Hematopoietic multipotent progenitor cell treated with erythropoietin and hydrocortisone succinate and interleukin-3 and kit ligand, for 6 days (in vitro differentiated cells): Measurements from ENCODE around the gene GRM1.

ENCODE experiments used
- DNase-seq: peaks from one replicate; pipeline ENCODE4 v3.0.0-alpha.2; 2015

The GRM1 gene

DNA sequence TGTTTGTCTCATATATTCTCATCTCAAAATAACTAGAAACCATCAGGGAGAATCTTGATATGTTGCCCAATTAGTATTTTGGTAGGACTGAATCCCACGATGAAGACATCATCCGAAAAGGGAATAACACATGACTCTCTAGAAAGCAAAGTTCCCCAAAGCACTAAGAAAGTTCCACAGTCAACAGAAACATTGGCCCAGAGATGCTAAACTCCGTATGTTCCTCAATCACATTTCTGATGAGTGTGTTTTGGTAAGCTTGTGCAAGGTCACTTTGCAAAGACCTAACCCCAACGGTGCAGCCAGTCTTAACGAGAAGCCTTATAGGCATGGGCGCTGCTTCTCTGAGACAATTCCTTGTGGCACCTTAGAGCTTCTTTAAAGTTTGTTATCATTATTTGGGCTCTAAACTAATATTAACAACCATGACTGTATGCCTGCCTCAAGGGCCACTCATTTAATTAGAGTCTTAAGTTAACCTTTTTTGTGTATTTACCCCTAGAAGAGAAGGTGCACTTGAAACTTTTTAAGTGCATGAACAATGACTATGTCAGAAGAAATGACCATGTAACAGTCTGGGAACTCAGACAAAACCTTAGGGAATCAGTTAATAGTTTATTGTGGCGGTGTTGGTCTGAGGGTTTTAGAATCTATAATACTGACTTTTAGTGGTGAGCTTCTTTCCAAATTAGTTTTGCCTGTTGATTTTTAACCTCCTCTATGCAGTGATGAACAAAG, 312.8 kb downstream of the GRM1 start:
- DNase-seq, result no peak

DNA sequence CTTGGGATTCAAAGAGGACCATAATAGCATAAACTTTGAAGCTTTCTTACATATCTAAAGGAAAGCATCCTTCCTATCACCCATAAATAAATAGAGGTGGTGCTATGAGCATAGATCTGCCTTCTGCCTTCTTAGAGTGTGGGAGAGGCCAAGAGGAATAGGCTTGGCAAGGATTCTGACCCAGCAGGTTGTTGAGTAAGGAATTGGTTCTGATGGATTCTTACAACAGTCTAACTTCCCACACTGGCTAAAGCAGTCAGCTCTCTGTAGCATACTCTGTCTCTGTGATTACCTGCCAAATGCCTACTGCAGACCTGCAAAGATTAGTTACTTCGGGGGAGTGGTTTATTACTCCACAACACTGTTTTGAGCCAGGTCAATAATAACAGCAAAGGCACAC, 316.7 kb downstream of the GRM1 start:
- DNase-seq, result no peak

DNA sequence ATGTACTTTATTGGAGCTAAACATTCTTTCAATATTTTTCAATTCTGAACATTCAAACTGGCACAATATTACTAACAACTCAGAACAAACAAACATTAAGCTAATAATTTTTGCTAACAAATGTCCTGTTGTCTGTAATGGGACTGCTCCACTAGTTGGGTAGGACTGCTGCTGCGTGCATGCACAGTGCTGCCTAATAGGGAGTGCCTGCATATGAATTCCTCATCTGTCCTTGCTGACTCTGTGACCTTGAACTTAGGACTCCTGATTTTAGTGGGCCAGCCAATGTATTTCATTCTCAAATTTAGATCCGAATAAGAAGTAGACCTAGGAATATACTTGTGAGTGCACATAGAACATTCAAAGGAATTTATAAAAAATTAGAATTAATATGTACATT, 318.2 kb downstream of the GRM1 start:
- DNase-seq, result no peak

DNA sequence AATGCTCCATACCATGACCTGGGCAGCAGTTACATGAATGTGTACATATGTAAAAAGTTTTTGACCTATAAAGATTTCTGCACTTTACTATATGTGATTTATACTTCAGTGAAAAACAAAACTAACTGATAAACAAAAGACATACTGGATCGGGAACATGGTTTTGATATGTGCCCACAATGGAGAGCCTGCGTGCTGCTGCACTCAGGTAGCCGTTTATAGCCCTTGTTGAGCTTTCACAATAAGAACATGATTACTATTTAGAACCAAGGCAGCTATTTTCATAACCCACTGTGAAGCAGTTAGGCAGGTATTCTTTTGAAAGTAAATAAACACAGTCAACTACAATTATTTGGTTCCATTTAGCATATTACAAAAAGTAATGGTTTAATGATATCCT, 318.8 kb downstream of the GRM1 start:
- DNase-seq, result no peak

DNA sequence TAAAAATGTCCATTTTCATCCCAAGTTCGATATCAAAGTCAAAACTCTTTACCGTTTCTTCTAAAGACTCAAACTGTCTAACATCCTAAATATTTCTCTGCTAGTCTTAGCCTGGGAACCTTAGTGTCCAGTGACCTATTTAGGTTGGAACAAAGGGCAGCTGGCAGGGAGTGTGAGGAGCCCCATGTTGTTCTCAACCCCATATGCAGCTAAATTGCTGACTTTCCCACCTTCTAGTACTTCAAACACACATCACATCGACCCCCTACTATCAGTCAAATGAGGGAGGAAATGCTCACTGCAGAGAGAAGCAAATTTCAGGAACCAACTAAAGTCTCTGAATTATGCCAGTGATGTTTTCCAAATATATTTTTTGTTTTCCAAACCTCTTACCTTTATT, 322.2 kb downstream of the GRM1 start:
- DNase-seq, result no peak

DNA sequence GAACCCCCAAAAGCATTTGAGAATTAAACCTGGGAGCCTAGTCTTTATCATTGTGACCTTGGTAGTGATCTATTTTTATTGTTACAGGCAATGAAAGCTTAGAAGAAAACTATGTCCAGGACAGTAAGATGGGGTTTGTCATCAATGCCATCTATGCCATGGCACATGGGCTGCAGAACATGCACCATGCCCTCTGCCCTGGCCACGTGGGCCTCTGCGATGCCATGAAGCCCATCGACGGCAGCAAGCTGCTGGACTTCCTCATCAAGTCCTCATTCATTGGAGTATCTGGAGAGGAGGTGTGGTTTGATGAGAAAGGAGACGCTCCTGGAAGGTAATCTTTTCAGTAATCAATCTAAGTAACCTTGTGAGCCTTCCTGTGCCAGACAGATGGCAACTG, 323.3 kb downstream of the GRM1 start:
- DNase-seq, result no peak

DNA sequence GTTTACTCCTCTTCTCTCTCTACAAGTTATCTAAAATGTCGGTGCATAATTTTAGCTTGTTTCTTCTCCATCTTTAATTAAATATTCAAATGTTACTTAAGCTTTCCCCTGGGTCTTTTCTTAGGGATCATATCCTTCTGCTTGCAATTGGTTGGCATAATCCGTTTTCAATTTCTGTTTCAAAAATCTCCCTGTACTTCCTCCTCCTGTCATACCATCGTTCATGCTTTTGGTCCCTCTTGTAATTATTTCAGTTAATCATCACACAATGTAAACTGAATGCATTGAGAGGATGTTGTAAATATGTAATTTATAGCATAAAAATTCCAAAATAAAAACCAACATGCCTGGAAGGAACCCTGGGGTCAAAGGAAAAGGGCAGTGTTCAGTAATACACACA, 325.6 kb downstream of the GRM1 start:
- DNase-seq, result no peak

DNA sequence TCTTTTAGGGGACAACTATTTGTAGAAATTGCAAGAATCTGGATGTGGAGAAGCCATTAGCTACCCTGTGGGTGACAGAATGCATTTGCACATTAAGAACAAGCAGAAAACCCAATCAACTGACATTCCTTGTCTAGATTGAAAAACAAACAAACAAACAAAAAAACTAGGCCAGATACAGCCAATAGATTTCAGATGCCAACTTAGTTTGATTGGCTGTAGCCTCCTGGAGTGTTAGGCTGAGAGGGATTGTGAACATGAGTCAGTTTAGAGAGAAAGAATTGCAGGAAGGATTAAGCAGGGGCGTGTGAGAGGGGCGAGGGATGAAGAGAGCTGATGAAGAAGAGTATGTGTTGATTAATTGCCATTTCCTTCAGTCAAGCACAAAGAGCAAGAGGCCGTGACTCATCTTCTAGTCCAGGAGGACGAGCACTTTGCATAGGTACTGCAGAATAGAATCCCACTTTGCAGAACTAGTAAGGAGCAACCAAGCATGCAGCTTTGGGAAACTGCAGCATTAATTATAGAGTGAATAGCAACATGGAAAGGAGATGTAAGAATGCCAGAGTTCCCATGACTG, 326.7 kb downstream of the GRM1 start:
- no peak for DNase-seq

DNA sequence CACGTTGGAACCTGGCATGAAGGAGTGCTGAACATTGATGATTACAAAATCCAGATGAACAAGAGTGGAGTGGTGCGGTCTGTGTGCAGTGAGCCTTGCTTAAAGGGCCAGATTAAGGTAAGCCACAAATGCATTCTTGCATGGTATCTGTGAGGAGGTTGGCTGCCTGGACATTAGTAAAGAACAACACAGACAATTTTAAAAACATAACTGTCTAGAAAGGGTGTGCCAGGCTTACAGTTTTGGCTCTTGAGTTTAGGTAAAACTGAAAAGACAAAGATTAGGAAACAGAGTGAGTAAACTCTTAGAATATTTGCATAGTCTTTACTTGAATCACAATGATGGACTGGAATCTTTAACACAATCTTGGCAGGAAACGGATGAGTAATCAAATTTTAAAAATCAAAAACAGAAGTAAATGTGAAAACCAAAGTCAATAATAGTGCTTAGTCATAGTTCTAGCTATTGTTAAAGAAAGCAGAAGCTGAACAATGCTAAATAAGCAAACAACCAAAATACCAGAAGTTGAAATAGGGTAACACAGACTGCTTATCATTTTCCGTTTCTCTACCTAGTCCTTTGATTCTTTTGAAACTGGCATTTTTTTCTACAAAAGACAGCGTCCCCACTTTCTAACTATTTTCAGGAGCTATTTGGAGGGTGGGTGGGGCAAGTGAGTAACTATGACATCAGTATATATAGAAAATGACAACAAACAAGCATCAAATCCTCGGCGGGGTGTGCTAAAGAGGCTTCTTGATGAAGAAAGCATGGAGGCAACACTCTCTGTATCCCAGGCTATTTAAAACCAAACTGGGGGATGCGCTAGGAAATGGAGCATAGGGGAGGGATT, 328.9 kb downstream of the GRM1 start:
- DNase-seq, result peak; percentile 68

DNA sequence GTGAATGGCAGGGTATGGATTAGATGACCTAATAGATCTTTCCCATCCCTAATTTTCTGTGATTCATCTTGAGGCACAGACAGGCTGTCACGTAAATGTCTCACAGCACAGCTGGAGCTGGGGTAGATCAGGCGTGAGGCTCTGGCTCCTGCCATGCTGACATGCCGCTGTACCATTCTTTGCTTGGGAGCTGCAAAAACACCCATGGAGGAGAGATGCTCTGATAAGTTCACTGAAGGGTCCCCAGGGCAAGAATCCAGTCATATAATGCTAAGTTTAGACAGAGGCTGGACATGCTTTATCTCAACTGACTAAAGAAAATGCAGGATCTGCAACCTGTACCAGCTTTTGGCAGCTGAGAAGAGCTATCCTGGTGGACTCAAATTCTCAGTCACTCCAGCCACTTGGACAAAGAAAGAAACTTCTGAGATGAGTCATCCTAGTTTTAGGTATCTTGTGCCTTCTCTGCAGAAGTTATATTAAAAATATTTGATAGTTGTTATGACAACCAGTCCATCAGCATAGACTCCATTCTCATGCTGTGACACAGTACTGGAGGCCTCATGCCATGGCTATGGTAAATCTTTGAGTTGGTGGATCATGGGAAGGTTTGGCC, 329.7 kb downstream of the GRM1 start:
- peak; percentile 4 for DNase-seq

DNA sequence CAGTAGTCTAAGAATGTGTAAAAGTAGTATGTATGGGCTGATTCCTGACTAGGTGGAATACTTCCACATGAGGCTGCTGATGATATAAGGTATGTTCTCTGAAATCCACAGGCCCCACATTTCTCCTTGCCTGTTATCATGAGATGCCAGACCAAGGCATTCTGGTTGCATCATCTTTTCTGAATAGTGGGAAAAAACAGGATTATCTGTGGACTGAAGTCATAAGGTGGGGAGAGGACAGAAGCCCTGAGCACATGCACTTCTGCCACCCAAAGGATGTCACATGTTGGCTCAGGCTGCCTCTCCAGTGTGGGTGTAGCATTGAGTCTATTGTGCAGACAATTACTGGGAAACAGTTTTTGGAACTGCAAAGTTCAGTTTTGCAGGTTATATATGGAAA, 330.3 kb downstream of the GRM1 start:
- DNase-seq, result no peak

DNA sequence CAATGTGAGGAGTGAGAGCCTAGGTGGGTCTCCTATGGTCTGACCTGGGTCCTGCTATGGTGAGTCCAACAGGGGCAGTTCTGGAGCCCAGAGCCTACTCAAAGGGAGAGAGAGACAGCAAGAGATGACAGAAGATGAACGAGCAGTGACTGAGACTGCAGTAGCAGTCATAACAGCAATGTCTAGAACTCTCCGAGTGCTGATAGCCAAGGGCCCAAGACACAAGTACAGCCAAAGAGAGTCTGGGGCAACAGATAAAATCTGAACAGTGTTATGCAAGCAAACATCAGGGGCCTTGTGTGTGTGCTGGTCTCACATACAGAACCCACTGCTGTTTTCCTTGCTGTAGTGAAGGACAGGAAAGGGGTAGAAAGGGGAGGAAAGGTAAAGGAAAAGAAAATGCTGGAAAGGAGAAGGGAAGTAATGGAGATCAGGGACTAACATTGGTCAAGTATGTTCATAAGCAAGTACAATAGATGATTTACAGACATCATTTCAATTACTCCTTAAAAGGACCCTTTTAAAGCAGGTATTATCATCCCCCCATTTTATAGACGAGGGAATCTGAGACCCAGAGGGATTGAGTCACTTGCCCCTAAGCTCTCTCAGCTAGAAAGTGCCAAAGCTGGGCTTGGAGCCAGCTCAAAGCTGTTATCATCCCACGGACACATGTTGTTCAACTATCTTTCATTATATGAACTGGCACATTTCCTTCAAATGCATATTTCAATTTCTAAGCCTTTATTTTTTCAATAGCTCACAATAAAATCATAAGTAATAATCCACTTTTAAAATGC, 332.5 kb downstream of the GRM1 start:
- DNase-seq, result peak; percentile 79

DNA sequence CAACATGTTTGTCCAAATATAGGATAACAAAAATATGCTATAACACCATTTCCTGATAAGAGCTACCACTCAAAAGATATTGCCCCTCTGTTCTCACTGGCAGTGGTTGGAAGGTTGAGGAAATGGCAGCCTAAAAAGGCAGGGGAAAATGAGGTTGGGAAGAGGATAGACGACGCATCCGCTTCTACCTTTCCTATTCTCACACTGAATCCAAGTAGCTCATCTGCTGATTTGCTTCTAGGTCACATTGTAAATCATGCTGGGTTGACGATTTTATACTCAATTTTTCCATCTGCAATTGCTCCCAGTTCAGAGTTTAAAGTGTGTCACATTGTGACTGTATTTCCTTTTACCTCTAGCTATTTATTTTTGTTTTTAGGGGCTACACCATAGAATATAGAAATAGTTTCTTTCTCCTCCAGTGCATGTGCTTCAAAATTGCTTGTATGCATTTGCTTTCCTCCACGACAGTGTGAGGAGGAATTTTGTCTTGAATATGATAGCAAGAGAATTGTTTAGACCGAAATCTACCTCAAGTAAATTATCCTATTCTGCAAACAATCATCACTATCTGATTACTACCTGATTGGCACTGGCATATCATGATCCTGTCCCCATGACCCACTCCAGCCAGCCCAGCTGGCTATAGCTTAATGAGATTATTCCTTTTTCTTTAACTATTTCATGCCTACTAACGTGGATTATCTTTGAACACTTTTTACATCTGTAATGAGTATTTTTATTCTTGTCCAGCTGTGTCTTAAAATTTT, 335.2 kb downstream of the GRM1 start:
- no peak for DNase-seq

DNA sequence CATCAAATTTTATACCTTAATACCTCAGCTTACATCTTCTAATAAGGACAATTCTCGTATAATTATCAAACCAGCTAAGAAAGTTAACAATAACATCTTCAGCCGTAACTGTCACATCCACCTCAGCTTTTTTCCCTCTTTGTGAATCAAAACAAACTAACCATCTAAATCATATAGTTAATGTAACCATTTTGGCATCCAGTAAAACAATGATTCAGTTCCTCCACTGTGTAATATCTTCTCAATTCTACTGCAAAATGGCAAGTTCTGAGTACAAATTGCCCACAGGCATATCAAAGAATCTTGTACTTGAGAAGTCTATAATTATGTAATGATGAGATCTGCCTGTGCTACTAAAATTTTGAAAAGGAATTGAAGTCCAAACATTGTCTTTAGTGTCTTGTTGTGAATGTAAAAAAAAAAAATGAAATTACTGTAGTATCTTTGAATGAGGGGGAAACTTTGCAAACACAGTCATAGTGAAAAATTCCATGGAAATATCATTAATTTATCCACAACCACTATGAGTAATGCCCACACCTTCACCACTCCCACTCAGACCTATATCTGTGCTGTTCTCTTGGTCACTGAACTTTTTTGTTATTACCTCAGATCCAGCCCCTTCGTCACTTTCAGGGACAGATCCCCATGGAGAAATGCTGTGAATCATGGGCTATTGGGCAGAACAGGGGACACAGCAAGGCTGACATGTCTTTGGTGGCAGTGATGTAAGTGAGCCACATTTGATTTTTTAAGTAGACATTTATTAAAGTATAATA, 336.1 kb downstream of the GRM1 start:
- no peak for DNase-seq

DNA sequence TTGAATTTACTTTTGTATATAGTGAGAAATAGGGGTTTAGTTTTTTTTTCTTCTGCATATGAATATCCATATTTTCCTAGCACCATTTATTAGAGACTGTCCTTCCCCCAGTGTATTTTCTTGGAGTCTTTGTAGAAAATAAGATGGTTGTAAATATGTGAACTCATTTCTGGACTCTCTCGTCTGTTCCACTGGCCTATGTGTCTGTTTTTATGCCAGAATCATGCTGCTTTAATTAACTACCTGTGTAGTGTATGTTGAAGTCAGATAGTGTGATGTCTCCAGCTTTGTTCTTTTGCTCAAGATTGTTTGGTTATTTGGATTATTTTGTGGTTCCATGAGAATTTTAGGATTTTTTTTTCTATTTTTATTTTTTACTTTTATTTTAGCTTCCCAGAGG, 338.2 kb downstream of the GRM1 start:
- DNase-seq, result no peak

DNA sequence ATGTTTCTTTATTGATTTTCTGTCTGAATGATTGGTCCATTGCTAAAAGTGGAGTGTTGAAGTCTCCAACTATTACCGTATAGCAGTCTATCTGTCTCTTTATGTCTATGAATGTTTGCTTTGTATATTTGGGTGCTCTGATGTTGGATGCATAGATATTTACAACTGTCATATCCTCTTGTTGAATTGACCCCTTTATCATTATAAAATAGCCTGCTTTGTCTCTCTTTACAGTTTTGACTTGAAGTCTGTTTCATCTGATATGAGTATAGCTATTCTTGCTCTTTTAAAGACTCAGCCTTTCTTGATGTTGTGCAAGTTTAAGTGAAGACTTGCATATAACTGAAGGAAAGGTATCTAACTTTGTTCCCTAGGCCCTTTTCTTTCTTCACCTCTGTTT, 341.0 kb downstream of the GRM1 start:
- DNase-seq, result no peak

DNA sequence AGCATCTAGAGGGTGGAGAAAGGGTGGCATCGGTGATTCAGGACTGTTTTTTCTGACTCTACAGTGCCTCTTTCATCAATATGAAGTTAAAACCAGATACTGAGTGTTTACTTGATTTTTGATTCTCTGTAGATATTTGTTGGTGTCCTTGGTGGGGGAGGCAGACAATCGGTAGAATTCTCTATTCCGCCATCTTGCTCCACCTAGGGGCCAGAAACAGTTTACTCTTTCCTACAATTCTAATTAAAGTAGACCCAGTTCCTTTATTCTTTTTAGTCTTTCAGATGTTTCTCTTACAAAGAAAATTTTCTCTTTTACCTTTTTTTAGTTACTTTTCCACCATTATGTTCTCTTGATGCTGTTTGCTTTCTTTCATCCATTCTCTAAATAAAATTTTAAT, 352.6 kb downstream of the GRM1 start:
- peak; percentile 5 for DNase-seq

DNA sequence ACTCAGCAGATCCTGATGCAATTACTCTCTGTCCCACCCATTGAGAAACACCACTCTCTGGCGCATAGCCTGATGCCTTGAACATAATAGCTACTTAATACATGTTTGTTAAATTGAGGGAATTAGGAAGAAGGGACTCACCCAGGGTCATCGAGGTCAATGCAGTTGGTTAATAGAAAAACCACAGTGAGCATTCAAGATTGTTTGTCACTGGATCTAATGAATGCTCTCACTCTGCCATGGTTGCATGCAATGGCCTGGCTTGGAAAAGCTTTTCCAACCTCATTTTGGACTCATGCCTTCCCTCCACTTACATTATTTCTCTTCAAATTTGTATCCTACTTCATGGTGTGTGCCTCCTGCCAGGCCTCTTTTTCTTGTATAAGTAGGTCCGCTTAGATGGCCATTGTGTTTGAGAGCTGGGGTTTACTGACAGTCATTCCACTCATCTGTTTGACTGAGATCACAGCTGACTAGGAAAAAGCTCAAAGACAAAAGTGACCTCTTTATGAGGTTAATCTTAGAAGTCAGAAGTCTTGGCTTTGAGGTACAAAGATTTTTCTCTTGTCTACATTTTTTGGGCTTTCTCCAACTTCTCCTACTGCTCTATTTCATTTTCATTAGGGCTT, 360.0 kb downstream of the GRM1 start:
- no peak for DNase-seq

DNA sequence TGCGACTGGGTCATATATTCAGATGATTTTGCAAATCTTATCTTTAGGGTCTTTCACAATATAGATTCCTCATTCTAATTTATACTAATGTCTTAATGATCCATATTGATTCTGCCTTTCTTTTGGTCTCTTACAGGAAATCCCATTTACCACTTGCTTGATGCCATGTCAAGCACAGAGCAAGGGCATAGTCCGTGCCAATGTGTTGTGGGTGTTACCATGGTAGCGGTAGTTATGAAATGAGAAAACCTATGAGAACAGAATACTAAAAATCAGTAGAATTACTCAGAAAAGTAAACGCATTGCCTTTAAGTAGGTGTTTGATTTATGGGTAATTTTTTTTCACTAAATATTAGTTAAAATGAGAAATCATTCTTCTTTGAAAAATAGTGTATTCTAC, 360.9 kb downstream of the GRM1 start:
- DNase-seq, result no peak

DNA sequence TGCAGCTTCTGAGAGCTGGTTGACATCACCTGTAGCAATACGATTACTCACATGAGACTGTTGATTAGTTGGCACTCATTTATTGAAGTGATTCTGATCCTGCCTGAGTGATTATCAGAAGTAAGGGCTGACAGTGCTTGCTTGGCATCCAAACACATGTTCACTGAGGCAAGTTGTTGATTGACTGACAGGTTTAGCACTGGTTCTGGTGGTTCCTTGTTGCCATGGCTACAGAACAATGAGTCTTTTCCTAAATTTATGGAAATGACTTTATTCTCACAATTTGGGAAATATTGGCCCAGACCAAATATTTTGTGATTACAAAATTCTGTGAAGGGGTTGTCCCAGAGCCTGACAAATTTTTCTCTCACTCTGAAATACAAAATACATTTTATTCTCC, 368.8 kb downstream of the GRM1 start:
- no peak for DNase-seq

DNA sequence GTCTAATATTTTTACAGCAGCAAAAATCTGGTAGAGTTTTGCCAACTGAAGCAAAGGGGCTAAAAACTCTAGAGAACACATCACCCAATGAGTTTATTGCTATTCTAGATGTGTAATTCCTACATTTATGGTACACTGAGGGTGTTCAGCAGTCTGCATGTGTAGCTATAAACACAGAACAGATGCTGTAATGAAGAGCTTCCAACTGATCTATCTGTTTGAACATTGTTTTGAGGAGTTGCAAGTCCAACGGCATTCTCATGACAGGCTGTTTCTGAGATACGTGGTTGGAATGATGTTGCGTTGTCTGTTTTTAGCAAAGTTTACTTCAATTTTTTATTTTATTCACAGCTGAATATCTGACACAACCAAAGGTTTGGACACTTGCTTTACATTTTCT, 373.6 kb downstream of the GRM1 start:
- no peak for DNase-seq
